ENCODE measurements around the gene AP1M2.

Gene AP1M2

DNA sequence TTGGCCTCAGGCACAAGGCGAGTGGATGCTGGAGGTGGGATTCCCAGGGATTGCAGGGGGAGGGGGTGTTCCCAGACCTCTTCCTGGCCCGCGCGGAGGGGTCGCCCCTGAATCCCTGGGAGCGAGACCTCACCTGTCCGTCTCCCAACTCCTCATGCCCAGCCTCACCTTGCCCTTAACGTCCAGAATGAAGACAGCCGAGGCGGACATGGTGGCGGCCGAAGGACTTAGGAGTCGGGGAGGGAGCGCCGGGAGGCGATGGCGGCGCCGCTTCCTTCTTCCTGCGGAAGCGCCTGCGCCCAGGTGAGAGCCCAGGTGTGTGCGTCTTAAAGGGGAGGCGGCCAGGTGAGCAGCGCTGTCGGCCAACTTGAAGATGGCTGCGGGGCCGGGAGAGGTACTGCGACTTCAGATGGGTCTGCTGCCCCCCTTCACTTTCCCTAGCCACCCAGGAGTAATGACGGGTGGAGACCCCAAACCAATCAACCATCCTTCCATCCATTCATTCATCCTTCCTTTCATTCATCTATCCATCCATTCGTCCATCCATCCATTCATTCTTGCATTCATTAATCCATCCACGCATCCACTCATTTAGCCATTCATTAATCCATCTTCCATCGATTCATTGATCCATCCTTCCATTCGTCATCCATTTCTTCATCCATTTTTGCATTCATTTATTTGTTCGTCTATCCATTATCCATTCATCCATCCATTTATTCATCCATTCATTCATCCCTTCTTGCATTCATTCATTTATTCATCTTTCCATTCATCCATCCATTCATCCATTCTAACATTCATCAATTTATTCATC lies at the start of gene AP1M2:
Gene AP1M2 (minus strand): TSS at position 291 of the 817 bp plus-strand sequence. CDS start 81 bp downstream, at position 210.
- DNase-seq, result no peak

DNA sequence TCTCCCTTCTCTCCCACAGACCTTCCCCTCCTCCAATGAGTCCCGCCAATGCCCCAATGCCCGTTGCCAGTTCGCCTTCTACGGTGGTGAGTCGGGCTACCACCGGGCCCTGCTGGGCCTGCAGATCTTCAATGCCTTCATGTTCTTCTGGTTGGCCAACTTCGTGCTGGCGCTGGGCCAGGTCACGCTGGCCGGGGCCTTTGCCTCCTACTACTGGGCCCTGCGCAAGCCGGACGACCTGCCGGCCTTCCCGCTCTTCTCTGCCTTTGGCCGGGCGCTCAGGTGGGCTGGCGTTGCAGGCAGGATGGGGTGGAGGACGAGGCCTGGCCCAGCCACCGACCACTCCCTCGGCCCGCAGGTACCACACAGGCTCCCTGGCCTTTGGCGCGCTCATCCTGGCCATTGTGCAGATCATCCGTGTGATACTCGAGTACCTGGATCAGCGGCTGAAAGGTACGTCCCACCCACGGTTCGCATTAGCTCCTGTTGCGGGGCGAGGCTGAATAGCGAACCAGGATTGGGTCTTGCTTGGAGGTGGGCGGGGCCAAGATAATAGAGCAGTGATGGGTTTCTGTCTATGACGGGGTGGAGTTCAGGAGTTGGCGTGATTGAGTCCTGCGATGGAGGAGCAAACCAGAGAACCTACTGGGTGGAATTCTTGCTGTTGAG lies 49.3 kb upstream of the AP1M2 start:
- no peak for DNase-seq

GRCh38 chr19:10634963-10635362 lies 47.9 kb upstream of the AP1M2 start:
- no peak for DNase-seq

DNA sequence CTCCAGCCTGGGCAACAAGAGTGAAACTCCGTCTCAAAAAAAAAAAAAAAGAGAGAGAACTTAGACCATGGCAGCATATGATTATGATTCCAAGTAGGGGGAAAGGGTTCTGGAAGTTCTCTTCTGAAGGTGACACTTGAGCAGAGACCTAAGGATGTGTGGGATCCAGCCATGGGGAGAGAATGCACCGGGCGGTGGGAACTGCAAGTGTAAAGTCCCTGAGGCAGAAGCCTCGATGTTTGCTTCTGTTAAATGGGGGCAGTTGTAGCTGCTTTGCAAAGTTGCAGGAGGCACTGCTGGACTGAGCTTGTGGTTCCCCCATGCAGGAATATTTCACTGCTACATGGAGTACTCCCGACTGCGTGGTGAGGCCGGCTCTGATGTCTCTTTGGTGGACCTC lies 47.3 kb upstream of the AP1M2 start:
- DNase-seq, result no peak

GRCh38 chr19:10631874-10632273 lies 44.8 kb upstream of the AP1M2 start:
- no peak for DNase-seq

GRCh38 chr19:10625762-10626138 lies 38.6 kb upstream of the AP1M2 start:
- DNase-seq, result no peak

DNA sequence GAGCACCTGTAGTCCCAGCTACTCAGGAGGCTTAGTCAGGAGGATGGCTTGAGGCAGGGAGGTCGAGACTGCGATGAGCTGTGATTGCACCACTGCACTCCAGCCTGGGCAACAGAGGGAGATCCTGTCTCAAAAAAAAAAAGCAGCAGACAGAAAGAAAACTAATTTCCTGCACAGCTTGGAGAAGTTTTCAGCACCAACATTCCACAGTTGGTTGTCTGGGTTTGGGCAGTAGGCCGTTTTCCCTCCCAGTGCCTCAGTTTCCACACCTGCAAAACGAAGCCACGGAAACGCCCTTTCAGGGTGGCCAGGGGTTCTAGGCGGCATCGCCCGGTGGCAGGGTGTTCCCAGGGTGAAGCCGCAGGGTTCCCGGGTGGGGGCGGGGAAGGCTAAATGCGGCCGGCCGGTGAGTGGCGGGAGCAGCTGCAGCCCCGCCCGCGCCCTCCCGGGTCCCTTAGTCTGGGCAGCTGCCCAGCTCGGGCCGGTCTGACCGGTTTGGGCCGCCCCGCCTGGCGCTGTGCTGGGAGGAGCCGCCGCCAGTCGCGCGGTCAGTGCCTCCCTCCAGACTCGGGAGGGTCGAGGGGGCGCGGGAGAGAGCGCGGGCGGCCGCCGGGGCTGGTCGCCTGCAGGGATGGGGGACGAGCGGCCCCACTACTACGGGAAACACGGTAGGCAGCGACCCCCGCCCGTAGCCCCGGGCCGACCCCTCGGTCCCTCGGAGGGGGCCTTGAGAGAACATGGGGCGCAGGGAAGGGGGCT lies 38.1 kb upstream of the AP1M2 start, which contains the start of gene SLC44A2:
Gene SLC44A2 (plus strand): TSS at position 551 of the 759 bp plus-strand sequence. CDS start 81 bp downstream, at position 632.
- no peak for DNase-seq

- DNase-seq, result no peak
Observed at GRCh38 chr19:10624585-10624984, 37.5 kb upstream of the AP1M2 start.

DNA sequence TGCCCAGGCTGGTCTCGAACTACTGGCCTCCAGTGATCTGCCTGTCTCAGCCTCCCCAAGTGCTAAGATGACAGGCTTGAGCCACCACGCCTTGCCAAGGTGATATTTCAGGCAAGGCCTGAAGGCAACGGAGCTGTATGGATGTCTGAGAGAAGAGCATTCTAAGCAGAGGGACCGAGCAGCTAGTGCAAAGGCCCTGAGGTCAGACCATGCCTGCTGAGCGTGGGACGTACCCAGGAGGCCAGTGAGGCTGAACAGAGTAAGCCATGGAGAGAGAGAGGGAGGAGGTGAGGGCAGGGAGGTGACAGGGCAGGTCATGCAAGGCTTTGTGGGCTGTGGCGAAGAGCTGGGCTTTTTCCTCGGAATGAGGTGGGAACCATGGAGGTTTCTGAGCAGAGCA lies 34.9 kb upstream of the AP1M2 start:
- no peak for DNase-seq

DNA sequence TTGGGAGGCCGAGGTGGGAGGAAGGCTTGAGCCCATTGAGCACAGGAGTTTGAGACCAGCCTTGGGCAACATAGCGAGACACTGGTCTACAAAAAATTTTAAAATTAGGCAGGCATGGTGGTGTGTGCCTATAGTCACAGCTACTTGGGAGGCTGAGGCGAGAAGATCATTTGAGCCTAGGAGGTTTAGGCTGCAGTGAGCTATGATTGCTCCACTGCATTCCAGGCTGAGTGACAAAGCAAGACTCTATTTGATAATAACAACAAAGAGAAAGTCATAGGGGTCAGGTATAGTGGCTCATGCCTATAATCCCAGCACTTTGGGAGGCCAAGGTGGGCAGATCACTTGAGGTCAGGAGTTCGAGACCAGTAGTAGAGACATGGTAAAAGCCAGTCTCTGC lies 33.7 kb upstream of the AP1M2 start:
- no peak for DNase-seq

GRCh38 chr19:10618846-10619245 lies 31.7 kb upstream of the AP1M2 start:
- no peak for DNase-seq

- no peak for DNase-seq
Observed at GRCh38 chr19:10617409-10618121, 30.5 kb upstream of the AP1M2 start.

GRCh38 chr19:10615429-10616023 lies 28.4 kb upstream of the AP1M2 start:
- DNase-seq, result no peak

DNA sequence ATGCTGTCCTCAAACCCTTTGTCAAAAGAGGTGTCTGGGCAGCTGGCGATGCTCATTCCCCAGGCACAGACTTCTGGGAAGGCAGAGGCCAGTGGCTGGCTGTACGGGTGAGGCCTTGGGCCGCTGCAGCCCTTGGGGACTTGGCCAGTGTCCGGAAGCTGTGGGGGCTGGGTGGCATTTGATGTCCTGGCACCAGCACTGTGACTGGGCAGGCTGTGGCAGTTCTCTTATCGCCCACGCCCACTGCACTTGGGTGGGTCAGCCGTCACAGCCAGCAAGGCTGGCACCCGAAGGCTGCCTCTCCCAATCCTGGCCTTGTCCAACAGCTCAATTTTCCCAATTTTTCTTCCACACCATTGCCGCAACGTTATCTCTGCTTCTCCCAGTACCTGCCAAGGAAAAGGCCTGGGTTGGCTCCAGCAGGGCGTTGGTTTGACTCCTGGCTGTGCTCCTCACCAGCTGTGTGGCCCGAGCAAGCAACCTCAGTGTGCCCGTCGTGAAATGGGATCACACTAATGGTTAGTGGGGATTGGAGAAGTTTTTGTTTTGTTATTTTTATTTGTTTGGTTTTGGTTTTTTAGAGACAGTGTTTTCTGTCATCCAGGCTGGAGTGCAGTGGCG lies 25.5 kb upstream of the AP1M2 start:
- DNase-seq, result no peak

DNA sequence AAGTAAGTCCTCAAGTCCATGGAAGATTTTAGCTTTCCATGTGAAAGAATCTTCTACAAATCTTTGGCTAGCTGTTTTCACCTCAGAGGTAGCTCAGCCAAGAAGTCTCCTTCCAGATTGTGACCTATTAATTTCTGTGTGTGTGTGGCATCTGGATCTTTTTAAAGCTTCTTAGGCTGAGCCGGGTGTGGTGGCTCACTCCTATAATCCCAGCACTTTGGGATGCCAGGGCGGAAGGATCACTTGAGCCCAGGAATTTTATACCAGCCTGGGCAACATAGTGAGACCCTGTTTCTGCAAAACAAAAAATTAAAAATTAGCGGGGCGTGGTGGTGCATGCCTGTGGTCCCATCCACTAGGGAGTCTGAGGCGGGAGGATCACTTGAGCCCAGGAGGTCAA lies 24.8 kb upstream of the AP1M2 start:
- no peak for DNase-seq

GRCh38 chr19:10604460-10604980 lies 17.4 kb upstream of the AP1M2 start:
- DNase-seq, result no peak

DNA sequence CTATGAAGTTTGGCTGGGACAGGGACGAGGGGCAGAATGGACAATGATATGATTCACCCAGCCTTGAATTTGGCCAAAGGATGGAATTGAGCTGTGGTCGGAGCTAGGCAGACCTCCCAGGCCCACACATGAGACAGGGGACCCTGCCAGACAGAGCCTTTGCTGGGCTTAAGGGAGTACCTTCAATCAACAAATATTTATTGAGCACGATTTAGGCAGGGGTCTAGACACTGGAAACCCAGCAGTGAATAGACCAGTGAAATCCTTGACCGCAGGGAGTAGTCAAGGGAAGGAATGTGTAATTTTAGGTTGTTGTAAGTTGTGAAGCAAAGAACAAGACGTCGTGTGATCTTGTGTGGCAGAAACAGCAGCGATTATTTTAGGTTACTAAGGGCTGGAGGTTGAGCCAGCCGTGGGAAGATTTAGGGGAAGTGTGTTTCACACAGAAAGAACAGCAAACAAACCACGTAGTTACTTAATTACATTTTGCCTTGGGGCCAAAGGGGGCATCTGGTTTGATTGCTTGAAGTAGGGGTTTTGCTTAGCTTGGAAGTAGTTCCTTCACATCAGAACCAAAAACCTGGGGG lies 16.9 kb upstream of the AP1M2 start:
- peak; percentile 16 for DNase-seq

DNA sequence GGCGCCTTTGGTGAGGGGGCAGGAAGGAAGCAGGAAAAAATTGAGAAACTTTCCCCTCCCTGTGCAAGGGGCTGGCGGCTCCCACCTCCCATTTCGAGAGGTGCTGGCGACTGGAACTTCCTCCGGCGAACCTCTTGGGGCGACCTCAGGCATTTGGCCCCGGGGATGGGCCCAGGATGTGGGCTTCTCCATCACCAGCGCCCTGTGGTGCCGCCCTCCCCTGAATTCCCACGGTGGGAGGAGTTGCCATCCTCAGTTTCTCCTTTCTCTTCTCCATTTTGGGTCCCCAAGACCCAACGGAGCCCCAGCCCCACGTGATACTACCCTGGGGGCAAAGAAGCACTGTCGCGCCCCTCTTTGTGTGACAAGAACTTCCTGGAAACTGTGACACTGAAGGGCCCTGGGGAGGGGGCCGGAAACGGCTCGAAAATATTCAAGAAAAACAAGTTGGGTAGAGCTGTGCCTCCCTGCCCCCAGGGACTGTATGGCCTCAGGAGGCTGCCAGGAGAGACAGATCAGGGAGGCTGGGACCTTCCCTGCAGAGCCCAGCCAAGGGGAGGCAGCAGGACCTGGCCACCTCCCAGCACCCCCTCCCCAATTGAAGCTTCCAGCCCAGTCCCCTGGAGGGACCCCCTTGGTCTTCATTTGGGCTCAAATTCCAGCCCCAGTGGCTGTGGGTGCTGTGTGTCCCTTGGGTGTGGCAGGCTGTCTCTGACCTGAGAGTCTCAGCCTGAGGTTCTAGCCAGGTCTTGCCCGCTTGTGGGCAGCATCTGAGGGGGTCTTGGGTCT lies 16.2 kb upstream of the AP1M2 start:
- DNase-seq, result peak; percentile 69

DNA sequence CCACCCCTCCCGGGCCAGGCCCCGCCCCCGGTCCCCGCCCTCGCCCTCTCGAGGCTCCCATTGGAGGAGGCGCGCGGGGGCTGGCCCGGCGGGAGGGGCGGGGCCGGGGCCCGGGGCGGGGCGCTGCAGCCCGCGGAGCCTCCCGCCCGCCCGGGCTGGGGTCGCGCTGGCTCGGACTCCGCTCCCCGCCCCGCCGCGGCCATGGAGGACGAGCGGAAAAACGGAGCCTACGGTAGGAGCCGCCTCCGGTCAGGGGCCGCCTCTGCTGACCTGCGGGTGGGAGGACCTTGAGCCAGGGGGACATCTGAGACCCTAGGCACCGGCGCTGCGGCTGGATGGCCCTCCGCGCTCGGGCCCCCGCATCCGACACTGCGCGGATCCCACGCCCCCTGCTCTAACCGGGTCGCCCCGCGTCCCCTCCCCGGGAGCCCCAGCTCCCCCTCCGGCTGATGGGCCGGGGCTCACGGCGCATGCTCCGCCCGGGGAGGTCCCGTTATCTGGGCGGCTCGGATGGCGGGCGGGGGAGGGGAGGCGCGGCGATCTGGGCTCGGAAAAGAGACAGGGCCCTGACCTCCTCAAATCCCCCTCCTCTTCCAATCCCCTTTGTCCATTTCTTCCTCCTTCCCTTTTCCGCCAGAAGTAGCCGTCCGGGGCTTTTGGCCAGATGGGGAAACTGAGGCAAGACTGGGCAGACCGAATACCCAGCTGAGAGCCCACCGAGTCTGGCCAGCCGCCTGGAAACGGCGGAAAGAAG lies 15.4 kb upstream of the AP1M2 start:
- DNase-seq, result peak; percentile 88

GRCh38 chr19:10601999-10602329 lies 14.9 kb upstream of the AP1M2 start:
- no peak for DNase-seq
